T follicular helper cell (primary cell): ENCODE data around the gene SLC12A6.
"Not testable (repeated sequence)": the region's sequence is repeated elsewhere in the genome, so short reads cannot be mapped to it uniquely, and the experiment has no call there.

Source experiments
- DNase-seq: peaks from one replicate; pipeline ENCODE4 v3.0.0-alpha.2; 2020; ENCODE audit warnings: low read depth

Gene SLC12A6

DNA sequence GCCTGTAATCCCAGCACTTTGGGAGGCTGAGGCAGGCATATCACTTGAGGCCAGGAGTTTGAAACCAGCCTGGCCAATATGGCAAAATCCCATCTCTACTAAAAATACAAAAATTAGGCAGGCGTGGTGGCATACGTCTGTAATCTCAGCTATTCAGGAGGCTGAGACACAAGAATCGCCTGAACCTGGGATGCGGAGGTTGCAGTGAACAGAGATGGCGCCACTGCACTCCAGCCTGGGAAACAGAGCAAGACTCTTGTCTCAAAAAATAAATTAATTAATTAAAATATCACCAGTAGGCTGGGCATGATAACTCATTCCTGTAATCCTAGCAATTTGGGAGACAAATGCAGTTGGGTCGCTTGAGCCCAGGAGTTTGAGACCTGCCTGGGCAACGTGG lies 144.3 kb downstream of the SLC12A6 start:
- not testable (repeated sequence) for DNase-seq

DNA sequence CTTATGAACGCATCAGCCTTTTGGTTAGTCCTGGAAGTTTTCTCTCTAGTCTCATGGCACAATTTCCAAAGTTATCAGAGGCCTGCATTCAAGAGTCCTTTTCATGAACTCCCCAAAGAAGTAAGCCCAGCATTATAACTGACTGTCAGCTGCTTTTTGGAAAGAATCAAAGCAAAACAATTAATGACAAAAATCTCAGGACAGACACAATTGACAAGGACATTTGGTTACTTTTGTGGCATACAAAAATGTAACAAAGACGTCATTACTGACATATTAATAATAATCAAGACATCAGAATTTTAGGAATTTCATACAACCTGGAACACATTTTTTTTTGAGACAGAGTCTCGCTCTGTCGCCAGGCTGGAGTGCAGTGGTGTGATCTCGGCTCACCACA lies 148.9 kb downstream of the SLC12A6 start:
- DNase-seq = no peak

DNA sequence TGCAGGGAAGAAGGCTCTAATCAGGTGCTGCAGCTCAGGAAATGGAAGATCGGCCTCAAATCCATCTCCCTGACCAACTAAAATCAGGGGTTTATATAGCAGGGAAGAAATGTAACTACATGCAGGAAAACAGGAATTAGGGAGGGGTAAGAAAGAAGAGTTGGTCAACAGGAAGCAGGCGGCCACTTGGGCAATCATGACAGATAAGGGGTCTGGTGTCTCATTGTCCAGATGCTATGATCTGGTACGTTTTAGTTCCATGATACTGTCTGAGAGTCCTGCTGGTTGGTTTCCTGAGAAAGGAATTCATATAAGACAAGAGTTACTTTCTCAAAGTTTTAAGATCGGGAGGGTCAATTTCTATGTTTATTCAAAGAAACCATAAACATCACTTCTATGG lies 151.9 kb downstream of the SLC12A6 start:
- DNase-seq = no peak

DNA sequence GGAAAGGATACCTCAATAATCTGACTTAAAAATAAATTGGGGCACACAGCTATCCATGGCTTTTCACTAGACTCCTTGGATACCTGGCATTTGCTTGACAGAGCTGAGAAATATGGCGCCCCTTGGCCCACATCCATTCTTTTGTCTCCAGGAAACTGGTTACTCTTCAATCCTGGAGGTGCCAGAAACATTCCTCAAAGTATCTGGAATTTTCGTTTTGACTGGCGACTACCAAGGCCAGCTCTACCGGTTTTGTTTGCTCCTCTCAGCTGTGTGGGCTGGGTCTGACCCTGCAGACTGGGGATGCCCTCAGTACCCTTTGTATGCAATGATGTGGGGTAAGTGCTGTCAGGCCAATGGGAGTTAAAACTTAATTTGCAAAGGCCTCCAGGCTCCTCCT lies 154.6 kb downstream of the SLC12A6 start:
- no peak for DNase-seq
